Measurements from ENCODE around the gene KRT20.
A peak's percentile ranks its signal among the peaks of the same experiment; 100 is the strongest.
"Not testable (repeated sequence)": the region's sequence is repeated elsewhere in the genome, so short reads cannot be mapped to it uniquely, and the experiment has no call there.

The KRT20 gene

DNA sequence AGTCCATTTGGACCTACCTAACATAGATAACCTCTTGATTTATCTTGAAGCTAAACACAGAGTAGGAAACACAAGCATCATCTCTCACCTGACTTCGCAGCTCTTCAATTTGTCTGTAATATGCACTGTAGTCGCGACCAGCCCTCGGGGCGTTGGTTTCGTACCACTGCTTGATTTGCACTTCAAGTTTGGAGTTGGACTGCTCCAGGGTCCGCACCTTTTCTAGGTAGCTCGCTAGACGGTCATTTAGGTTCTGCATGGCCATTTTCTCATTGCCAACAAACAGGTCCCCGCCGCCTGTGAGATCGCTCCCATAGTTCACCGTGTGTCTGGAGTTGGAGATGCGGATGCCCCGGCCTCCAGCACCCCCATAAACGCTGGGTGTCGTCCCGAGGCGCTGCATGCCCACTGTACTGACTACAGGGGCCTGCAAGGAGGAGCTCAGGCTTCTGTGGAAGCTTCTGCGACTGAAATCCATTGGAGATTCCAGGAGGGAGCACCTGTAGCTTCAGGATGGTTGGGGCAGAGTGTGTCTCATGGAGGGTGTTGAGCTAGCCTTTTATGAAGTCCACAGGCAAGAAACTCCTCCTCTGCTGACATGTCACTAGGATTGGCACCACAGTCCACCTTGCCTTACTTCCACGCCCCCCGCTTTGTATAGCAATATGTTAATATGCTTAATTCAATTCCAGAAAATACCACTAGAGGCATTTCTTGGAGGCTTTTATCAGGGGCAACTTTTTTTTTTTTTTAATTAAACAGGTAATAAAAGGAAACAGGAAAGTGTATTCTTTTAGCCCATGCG, at the start of gene KRT20:
TSS of gene KRT20 (minus strand) at position 535 of the 805 bp plus-strand sequence. CDS start at position 478, 57 bp downstream.
- no peak for DNase-seq

DNA sequence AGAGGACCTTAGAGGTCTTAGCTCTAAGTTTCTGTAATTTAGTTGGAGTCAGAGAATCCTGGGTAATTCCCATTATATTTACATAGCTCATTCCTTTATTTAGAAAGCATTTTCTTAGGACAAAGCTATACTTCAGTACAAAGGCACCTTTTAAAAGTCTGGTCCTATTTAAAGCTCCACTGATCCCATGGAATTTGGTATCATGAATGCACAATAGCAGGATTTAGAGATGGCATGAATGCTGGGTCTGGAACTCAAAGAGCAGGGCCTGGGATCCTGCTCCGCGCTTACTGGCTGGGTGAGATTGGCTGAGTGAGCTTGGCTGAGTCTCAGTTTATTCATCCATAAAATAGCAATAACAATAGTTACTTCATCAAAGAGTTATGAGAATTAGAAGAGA, 47.6 kb upstream of the KRT20 start:
- no peak for DNase-seq

GRCh38 chr17:40931311-40931710, 46.3 kb upstream of the KRT20 start:
- no peak for DNase-seq

DNA sequence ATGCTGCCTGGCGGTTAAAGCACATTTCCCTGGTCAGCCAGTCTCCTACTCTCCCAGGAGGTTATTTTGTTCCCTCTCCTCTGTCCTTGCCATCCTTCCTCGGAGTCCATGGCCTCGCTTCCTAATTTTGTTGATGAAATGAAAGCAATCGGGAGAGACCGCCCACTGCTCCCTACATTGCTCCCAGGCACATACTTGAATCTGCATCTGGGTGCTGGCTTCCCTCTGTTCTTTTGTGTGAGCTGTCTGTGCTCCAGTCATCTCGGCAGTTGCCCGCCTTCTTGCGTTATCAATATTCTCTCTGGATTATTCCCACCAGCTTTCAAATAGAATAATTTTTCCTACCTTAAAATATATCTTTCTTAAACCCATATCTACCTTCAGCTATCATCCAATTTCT, 41.3 kb upstream of the KRT20 start:
- DNase-seq: no peak

- no peak for DNase-seq
Measured at GRCh38 chr17:40922239-40922638, 37.2 kb upstream of the KRT20 start.

GRCh38 chr17:40921026-40921425, 36.0 kb upstream of the KRT20 start:
- no peak for DNase-seq

GRCh38 chr17:40917116-40917515, 32.1 kb upstream of the KRT20 start:
- not testable (repeated sequence) for DNase-seq

GRCh38 chr17:40916366-40916765, 31.3 kb upstream of the KRT20 start:
- no peak for DNase-seq

DNA sequence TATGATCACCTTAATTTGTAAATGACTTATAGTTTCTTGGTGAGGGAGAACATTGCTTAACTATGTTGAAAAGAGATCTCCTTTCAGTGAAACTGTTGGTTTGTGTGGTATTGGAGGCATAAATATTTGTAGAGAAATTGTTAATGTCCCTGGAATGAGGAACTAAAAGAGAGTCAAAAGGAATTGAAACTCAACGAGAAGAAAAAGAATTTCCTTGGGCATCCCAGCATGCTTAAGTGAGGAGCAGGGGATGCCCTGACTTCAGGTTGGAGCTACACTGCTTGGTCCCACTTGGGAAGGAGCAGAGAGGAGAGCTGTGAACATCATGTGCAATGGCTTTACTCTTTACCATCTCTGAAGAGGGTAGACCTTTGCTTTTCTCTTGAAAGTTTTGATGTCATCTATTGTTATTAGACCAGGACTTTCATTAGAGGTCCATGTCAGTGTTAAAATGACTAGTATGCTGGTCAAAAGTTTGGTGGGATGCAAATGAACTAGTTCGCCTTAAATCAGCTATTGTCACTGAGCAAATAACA, 30.7 kb upstream of the KRT20 start:
- no peak for DNase-seq

- no peak for DNase-seq
Measured at GRCh38 chr17:40915199-40915661, 30.2 kb upstream of the KRT20 start.

GRCh38 chr17:40914075-40914855, 29.2 kb upstream of the KRT20 start:
- DNase-seq: no peak

DNA sequence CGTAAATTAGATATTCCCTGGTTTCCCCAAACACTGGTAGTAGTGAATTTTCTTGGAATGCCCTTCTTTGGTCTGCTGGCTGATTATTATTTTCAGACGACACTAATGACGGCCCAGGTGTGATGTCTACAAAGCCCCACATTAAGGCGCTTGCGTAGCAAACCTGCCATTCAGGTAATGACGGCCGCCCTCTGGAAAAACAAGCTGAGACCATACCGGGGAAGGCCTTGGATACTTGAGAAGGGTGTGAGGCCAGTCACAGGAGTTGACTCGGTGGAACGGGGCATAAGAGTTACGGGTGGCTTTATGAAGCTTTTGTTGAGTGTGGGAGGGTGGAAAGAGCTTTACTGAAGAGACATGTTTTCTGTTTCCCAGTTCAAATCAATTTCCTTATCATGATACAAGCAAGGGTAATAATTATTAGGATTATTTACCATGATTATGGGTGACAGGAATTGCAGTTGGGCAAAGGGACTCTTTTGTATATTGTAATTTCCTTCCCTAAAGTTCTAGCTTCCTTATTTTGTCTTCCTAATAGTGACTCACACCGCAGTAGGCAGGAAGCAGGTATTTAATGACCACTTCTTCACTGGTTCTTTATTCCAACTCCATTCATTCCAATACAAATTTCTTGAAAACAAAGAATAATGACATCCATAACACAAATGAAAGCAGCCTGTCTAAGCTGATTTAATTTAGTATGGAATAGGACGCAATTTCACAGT, 27.6 kb upstream of the KRT20 start:
- no peak for DNase-seq

DNA sequence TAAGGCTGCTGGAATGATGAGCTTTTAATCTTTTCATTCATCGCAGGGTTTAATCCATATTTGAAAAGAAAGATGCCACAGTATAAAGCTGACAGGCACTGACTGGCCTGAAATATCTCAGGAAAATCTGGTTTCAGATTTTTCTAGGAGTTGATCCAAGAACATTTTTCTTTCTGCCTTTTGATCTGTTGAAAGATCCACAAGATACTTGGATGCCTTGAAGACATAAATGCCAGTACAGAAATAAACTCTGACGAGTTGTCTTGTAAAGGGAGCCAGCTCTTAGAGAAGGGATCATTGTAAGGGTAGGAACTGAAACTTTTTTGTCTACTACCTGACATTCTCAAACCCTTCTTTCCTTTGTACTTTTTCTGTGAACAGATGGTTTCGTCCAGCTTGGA, 25.4 kb upstream of the KRT20 start:
- no peak for DNase-seq

DNA sequence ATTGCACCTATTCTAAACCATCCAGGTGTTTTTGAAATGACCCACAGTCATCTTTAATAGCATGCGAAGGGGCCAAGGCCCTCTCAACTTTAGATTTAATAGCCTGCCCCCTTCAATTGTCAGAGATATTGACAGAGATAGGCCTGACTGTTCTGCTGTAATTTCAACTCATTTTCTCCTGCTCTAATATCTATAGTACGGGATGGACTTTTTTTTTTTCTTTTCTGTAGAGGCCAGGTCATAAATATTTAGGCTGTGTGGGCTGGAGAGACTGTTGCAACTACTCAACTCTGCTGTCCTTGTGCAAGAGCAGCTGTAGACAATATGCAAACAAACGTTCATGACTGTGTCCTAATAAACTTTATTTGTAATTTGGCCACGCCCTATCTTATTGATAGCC, 24.7 kb upstream of the KRT20 start:
- DNase-seq: no peak

DNA sequence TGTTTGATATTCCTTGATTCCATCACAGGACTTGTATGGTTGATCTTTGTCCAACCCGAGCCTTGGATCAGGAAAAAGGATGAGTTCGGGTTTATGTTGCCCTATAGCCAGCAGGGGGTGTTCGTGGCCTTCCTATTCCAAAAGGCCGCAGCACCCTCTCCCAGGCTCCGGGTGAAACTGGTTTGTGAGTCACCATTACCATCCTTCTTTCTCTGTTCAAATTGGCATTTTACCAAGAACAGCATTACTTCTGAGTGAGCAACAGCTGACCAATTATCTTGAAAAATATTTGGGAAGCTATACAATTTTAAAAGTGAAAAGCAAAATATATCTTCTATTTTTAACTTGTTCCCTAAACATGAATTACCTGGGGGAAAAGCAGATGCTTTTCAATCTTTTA, 24.3 kb upstream of the KRT20 start:
- peak; percentile 72 for DNase-seq

- no peak for DNase-seq
Measured at GRCh38 chr17:40906613-40907012, 21.6 kb upstream of the KRT20 start.

- no peak for DNase-seq
Measured at GRCh38 chr17:40905370-40905769, 20.3 kb upstream of the KRT20 start.

GRCh38 chr17:40903129-40903847, 18.2 kb upstream of the KRT20 start:
- no peak for DNase-seq

DNA sequence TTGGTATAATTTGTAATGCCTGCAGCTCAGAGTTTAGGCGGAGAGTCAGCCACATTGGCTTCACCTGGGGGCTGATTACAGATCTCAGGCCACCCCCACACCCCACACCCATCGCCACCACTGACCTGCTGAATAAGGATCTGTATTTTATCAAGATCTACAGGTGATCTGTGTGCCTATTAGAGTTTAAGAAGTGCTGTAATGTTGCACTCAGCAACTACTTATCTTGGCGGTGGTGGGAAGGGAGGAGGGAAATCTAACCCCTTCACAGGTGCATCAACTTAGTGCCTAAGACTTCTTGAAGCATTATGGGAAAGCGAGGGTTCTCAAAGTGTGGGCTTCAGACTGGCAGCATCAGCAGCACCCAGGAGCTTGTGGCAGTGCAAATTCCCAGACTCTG, 17.5 kb upstream of the KRT20 start:
- DNase-seq: no peak

- DNase-seq: no peak
Measured at GRCh38 chr17:40901981-40902474, 17.0 kb upstream of the KRT20 start.

- no peak for DNase-seq
Measured at GRCh38 chr17:40900809-40901356, 15.8 kb upstream of the KRT20 start.

DNA sequence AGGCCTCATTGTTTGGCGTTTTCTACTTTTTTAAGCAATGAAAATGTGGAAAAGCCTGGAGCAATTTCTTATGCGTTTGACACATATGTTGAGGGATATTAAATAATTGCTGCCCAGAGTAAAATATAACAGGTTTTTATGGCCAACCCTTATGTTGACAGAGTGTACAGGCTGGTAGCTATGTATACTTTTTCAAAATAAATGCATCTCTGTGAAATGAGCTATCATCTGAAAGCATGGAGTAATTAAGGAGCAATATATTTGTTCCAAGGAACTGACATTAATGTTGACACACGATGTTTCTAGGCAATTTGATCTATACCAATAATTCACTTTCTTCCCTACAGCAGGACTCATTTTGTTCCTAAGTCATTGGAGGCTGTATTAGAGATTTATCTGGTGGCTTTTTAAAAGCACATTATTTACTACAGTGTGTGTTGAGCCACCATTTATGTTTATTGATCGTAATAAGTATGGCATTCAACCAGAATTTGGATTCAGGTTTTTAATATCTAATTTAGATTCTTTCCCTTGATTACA, 11.9 kb upstream of the KRT20 start:
- no peak for DNase-seq
